Measurements from ENCODE around the gene MT1B. TPM values are rescaled to one million over a fixed set of nuclear protein-coding genes. Genes with fewer than 3 reads are reported as not detected.
"Not testable (repeated sequence)": the region's sequence is repeated elsewhere in the genome, so short reads cannot be mapped to it uniquely, and the experiment has no call there.

The MT1B gene
- total RNA-seq, 1 donor from 2014 or later, result not detected

DNA sequence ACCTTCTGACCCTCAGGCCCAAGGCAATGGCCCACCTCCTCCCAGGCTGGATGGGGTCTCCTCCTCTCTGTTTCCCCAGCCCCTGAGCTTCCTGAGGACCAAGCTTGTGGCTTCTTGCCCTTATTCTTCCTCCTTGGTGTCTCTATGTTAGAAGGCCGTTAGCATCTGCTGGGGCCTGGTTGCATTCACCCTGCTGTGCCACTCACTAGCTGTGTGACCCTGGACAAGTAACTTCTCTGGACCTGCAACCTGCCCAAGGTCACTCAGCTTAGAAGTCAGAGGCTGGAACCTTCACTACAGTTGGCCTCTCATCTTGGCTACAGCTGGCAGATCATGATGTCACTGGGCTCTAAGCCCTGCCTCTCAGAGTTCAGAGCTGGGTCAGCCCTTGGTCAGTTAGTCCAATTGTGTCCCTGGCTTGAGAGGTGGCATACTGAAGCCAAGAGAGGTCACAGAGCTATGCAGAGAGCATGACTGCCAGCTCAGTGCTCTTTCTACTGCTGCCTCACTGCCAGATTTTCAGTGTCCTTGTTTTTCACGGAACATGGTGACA, 40.3 kb upstream of the MT1B start:
- intact Hi-C loops (cut with micrococcal nuclease), result loop anchor here (5.0 to 10.0 kb wide), 4 partner anchors 326 to 993 kb away; partner anchors contain the start of gene CCDC102A
- Mint-ChIP-seq H3K9me3 (no peaks in the 10 kb centered on the region), H3K27me3 (no peaks in the 10 kb centered on the region), H3K27ac (peak overlapping the region; percentile 98), H3K4me1 (peaks cover 67% of the 10 kb centered on the region), H3K4me3 (peak overlapping the region; percentile 96), H3K36me3 (ENCODE audit: low read depth) (peaks cover 5% of the 10 kb centered on the region)
- DNase-seq, result no peak

DNA sequence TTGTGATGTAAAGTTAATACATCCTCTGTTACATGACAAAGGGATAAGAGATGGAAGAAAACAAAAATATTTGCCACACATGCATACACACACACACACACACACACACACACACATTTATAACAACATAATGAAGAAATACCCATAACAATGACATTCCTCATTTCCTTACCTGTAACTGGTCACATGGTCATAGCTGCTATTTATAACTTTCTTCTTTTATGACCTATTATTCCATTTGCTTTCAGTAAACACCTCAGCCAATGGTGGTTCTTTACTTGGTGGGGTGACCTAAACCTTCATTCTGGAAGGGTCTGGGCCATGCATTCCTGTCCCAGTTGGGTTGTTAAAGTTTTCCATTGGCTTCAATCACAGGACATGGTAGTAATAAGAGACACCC, 38.0 kb upstream of the MT1B start:
- no peaks in the 10 kb centered on the region for H3K27me3 Mint-ChIP-seq
- DNase-seq, result no peak
- peak overlapping the region; percentile 84 for H3K27ac Mint-ChIP-seq
- peaks cover 63% of the 10 kb centered on the region for H3K4me1 Mint-ChIP-seq
- H3K36me3 Mint-ChIP-seq (ENCODE audit: low read depth), result peaks cover 5% of the 10 kb centered on the region
- peak overlapping the region; percentile 52 for H3K4me3 Mint-ChIP-seq
- intact Hi-C loops (cut with micrococcal nuclease), result loop anchor here (5.0 to 10.0 kb wide), 4 partner anchors 324 to 991 kb away; partner anchors contain the start of gene CCDC102A
- no peaks in the 10 kb centered on the region for H3K9me3 Mint-ChIP-seq

DNA sequence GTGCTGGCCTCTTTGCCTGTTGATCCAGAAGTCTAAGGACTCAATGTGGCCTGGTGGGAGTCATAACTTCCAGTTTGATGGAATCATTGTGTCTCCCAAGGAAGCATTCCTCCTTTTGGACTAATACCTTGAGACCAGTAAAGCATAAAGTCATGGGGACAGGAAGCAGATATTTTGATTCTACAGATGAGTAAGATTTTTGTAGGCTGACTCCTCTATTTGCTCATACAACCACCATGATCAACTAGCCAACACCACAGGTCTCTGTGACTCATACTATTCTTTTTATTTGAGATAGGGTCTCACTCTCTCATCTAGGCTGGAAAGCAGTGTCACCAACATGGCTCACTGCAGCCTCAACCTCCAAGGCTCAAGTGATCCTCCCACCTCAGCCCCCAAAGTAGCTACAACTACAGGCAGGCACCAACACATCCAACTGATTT, 37.1 kb upstream of the MT1B start:
- H3K4me3 Mint-ChIP-seq, result peak overlapping the region; percentile 52
- H3K27ac Mint-ChIP-seq, result peak overlapping the region; percentile 84
- H3K36me3 Mint-ChIP-seq (ENCODE audit: low read depth), result no peaks in the 10 kb centered on the region
- intact Hi-C loops (cut with micrococcal nuclease), result loop anchor here (5.0 to 10.0 kb wide), 4 partner anchors 323 to 990 kb away; partner anchors contain the start of gene CCDC102A
- no peaks in the 10 kb centered on the region for H3K27me3 Mint-ChIP-seq
- H3K4me1 Mint-ChIP-seq, result peaks cover 62% of the 10 kb centered on the region
- no peak for DNase-seq
- H3K9me3 Mint-ChIP-seq, result no peaks in the 10 kb centered on the region

DNA sequence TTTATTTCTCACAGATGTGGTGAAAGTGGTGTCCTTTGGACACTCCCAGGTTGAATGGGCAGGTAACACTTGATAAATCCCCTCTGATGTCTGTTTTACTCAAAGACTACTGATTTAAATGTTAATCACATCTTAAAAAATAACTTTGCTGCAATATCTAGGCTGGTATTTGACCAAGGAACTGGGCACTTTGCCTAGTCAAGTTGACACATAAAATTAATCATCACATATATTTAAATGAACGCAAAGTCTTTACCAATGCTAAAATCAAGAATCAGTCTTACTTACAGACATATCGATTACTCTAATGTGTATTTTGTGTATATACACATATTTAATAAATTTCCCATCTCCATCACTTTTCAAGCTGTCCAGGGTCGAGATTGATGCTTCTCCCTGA, 36.3 kb upstream of the MT1B start:
- no peaks in the 10 kb centered on the region for H3K36me3 Mint-ChIP-seq (ENCODE audit: low read depth)
- DNase-seq, result no peak
- H3K27me3 Mint-ChIP-seq, result no peaks in the 10 kb centered on the region
- no peaks in the 10 kb centered on the region for H3K9me3 Mint-ChIP-seq
- peak overlapping the region; percentile 63 for H3K27ac Mint-ChIP-seq
- no peak overlapping the region for H3K4me3 Mint-ChIP-seq
- intact Hi-C loops (cut with micrococcal nuclease), result loop anchor here (10.0 kb wide), 2 partner anchors 919 to 989 kb away; partner anchors contain the start of gene CCDC102A
- H3K4me1 Mint-ChIP-seq, result peaks cover 57% of the 10 kb centered on the region

DNA sequence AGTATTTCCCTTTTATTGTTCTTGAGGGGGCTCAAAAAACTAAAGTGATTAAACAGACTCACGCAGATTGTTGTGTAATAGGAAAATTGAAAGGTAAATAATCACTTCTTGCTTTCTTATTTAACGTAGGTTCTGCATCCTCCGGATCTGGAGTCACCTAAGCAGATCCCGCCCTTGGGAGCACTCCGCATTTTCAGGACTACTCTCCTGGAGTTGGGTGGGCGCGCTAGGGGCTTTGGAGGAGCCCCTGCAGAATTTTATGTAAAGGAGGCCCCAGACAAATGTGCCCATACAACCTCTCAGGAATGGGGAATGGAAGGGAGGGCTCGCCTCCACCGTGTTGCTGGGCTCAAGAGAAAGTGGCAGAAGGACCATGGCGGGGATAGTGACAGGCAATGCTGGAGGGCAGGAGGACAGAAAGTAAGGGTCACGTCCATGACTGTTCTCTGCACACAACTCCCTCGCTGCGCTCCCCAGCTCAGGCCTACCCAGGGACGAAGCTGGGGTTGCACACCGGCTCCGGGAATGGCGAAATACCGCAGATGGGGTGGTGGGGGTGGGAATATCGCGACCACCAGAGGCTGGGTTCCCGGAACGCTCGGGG, 35.0 kb upstream of the MT1B start:
- Mint-ChIP-seq H3K9me3 (no peaks in the 10 kb centered on the region), H3K27me3 (no peaks in the 10 kb centered on the region), H3K4me3 (peak overlapping the region; percentile 86), H3K27ac (peak overlapping the region; percentile 59), H3K36me3 (ENCODE audit: low read depth) (no peaks in the 10 kb centered on the region), H3K4me1 (peaks cover 43% of the 10 kb centered on the region)
- intact Hi-C loops (cut with micrococcal nuclease), result loop anchor here (1.0 to 10.0 kb wide), 4 partner anchors 7 to 988 kb away; partner anchors contain the start of genes CCDC102A and MT1E
- DNase-seq, result no peak

DNA sequence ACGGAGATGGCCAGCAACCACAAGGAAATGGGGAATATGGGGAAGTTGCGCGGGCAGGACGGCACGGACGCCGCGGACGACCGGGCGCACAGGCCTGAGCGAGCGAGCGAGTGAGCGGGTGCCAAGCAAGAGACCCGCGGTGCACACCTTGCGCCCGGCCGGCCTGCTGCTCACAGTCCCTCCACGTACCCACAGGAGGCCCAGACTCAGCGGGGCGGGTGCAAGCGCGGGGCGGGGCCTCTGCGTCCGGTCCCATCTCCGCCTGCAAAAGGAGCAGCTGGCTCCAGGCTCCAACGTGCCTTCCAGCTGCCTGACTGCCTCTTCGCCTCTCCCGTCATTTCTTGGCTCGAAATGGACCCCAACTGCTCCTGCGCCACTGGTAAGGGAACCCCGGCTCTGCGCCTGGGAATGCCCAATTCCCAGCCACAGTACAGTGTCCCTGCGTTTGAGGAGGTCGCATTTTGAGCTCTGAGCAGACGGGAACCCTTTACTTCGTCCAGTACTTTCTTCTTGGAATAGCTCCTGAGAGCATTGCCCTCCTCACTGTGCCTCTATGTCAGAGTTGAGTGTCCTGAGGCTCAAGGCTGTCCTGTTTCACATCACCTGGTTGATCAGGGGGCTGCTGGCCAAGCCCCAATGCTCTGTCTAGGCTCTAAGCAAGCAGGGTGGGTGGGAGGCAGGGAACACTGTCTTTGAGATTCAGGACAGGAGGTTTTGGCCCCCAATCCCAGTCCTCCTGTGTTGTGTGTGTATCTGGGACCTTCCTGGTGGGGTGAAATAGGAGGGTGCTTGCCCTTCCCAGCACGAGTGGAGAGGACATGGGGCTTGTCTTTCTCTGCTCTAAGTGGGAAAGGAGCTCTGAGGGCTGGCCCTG, 34.2 kb upstream of the MT1B start:
- H3K4me1 Mint-ChIP-seq, result peaks cover 41% of the 10 kb centered on the region

DNA sequence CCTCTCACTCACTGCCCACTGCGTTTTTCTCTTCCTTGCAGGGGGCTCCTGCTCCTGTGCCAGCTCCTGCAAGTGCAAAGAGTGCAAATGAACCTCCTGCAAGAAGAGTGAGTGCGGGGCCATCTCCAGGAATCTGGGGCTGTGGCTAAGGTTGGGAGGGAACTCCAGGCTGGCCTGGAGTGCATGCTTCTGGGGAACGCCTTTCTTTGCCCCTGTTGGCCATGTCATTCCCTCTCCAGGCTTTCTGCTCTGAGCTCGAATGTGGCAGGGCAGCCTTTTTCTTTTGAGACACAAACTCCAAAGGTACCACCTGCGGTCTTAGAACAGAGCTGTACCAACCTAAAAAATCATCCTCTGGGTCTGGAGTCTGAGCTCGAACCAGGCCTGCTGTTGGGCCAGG, 33.5 kb upstream of the MT1B start:
- peaks cover 38% of the 10 kb centered on the region for H3K4me1 Mint-ChIP-seq
- H3K9me3 Mint-ChIP-seq, result no peaks in the 10 kb centered on the region
- H3K27me3 Mint-ChIP-seq, result no peaks in the 10 kb centered on the region
- no peak overlapping the region for H3K27ac Mint-ChIP-seq
- no peak for DNase-seq
- intact Hi-C loops (cut with micrococcal nuclease), result loop anchor here (10.0 kb wide), 2 partner anchors 917 to 987 kb away; partner anchors contain the start of gene CCDC102A
- peak overlapping the region; percentile 86 for H3K4me3 Mint-ChIP-seq
- H3K36me3 Mint-ChIP-seq (ENCODE audit: low read depth), result no peaks in the 10 kb centered on the region

More for the DNA sequence above, 34.2 kb upstream of the MT1B start:
- Mint-ChIP-seq H3K9me3 (no peaks in the 10 kb centered on the region), H3K36me3 (ENCODE audit: low read depth) (no peaks in the 10 kb centered on the region), H3K4me3 (peak overlapping the region; percentile 86), H3K27ac (peak overlapping the region; percentile 67), H3K27me3 (no peaks in the 10 kb centered on the region)
- intact Hi-C loops (cut with micrococcal nuclease), result loop anchor here (1.0 to 10.0 kb wide), 4 partner anchors 8 to 987 kb away; partner anchors contain the start of genes CCDC102A and MT1E
- peak; percentile 92 for DNase-seq

DNA sequence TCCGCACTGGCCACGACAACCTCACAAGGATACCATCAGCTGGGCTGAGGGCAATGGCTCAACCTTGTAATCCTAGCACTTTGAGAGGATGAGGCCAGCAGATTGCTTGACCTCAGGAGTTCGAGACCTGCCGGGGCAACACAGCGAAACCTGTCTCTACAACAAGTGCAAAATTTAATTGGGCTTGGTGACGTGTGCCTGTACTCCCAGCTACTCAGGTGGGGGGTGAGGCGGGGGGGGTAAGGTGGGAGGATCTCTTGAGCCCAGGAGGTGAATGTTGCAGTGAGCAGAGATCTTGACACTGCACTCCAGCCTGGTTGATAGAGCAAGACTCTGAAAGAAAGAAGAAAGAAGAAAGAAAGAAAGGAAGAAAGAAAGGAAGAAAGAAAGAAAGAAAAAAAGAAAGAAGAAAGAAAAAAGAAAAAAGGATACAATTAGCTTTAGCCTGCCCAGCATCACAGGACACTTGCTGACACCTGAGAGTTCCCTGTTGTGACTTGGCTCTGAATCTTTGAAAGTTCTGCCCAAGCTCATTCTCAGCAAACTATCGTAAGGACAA, 31.3 kb upstream of the MT1B start:
- intact Hi-C loops (cut with micrococcal nuclease), result no loop called here
- no peak overlapping the region for H3K27ac Mint-ChIP-seq

DNA sequence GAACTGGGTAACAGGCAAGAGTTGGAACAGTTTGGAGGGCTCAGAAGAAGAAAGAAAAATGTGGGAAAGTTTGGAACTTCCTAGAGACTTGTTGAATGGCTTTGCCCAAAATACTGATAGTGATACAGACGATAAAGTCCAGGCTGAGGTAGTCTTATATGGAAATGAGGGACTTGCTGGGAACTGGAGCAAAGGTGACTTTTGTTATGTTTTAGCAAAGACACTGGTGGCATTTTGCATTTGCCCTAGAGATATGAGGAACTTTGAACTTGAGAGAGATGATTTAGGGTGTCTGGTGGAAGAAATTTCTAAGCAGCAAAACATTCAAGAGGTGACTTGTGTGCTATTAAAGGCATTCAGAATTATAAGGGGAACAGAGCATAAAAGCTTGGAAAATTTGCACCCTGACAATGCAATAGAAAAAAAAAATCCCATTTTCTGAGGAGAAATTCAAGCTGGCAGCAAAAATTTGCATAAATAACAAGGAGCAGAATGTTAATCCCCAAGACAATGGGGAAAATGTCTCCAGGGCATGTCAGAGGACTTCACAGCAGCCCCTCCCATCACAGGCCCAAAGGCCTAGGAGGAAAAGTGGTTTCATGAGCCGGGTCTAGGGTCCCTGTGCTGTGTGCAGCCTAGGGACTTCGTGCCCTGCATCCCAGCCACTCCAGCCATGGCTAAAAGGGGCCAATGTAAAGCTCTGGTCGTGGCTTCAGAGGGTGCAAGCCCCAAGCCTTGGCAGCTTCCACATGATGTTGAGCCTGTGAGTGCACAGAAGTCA, 29.8 kb upstream of the MT1B start:
- H3K4me1 Mint-ChIP-seq, result peaks cover 27% of the 10 kb centered on the region
- H3K4me3 Mint-ChIP-seq; H3K36me3 Mint-ChIP-seq (ENCODE audit: low read depth); DNase-seq; H3K9me3 Mint-ChIP-seq; H3K27me3 Mint-ChIP-seq; intact Hi-C loops (cut with micrococcal nuclease); H3K27ac Mint-ChIP-seq: not testable (repeated sequence)

More for the DNA sequence above, 31.3 kb upstream of the MT1B start:
- Mint-ChIP-seq H3K36me3 (ENCODE audit: low read depth) (no peaks in the 10 kb centered on the region), H3K9me3 (no peaks in the 10 kb centered on the region), H3K4me3 (no peak overlapping the region), H3K27me3 (no peaks in the 10 kb centered on the region), H3K4me1 (peaks cover 23% of the 10 kb centered on the region)
- no peak for DNase-seq

DNA sequence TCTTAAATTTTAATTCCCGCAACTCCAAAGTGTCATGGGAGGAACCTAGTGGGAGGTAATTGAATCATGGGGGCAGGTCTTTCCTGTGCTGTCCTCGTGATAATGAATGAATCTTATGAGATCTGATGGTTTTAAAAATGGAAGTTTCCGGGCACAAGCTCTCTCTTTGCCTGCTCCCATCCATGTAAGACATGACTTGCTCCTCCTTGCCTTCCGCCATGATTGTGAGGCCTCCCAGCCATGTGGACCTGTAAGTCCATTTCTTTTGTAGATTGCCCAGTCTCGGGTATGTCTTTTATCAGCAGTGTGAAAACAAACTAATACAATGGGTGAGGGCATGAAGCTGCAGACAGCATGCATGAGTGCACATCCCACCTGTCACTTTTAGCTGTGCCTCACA, 28.5 kb upstream of the MT1B start:
- DNase-seq; intact Hi-C loops (cut with micrococcal nuclease); H3K36me3 Mint-ChIP-seq (ENCODE audit: low read depth); H3K4me3 Mint-ChIP-seq; H3K27ac Mint-ChIP-seq; H3K27me3 Mint-ChIP-seq; H3K9me3 Mint-ChIP-seq: not testable (repeated sequence)
- peaks cover 20% of the 10 kb centered on the region for H3K4me1 Mint-ChIP-seq

DNA sequence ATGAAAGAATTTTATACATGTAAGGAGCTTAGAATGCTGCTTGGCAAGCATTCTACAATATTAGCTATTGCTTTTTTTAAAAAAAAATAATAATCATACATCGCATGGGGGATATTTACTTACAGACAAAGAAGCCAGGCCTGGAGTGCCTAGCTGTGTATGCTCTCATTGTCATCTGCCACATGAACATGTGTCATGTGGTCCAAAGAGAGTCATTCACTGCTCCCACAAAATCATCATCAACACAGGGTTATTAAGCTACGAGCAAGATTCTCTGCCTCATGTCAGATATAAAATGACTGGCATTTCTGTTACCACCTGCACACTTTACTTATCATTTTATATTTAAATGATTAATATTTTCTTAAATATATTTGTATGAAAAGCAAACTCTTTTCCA, 28.0 kb upstream of the MT1B start:
- DNase-seq, result no peak
- H3K9me3 Mint-ChIP-seq, result no peaks in the 10 kb centered on the region
- peaks cover 19% of the 10 kb centered on the region for H3K4me1 Mint-ChIP-seq
- no peaks in the 10 kb centered on the region for H3K36me3 Mint-ChIP-seq (ENCODE audit: low read depth)
- intact Hi-C loops (cut with micrococcal nuclease), result no loop called here
- no peak overlapping the region for H3K27ac Mint-ChIP-seq
- peaks cover under 1% of the 10 kb centered on the region for H3K27me3 Mint-ChIP-seq
- no peak overlapping the region for H3K4me3 Mint-ChIP-seq

DNA sequence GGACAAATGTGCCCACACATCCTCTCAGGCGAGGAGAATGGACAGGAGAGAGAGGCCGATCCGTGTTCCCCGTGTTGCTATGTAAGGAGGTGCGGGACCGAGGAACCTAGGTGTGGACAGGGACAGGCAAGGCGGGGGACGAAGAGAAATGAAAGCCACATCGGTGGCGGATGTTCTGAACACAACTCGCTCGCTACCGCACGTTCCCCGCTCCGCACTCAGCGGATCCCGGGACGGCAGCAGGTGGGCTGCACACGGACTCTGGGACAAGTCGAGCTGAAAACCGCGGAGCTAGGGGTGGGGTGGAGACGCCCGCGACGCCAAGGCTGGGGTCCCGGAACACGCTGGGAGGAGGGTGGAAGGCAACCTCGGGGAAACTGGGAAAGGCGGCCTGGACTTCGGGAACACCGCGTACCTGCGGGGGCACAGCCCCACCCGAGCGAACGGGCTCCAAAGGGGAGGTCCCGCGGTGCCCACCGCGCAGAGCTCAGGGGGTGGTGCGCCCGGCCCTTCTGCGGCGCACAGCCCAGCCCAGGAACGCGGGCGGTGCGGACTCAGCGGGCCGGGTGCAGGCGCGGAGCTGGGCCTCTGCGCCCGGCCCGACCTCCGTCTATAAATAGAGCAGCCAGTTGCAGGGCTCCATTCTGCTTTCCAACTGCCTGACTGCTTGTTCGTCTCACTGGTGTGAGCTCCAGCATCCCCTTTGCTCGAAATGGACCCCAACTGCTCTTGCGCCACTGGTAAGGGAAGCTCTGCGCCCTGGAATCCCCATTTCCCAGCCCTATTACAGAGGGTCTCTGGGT, 26.3 kb upstream of the MT1B start, which contains the start of gene MT1E:
Gene MT1E, plus strand, starts transcription at position 642 of the 803 bp plus-strand sequence. Its CDS starts 71 bp downstream, at position 713.
- H3K27me3 Mint-ChIP-seq, result peaks cover 7% of the 10 kb centered on the region
- no peaks in the 10 kb centered on the region for H3K36me3 Mint-ChIP-seq (ENCODE audit: low read depth)
- intact Hi-C loops (cut with micrococcal nuclease), result loop anchor here (1.0 kb wide), 2 partner anchors 8 to 17 kb away; partner anchors contain the start of gene MT2A
- DNase-seq, result peak; percentile 94
- H3K4me3 Mint-ChIP-seq, result peak within 1 kb of the TSS; percentile 90
- H3K27ac Mint-ChIP-seq, result peak within 1 kb of the TSS; percentile 96
- H3K9me3 Mint-ChIP-seq, result no peaks in the 10 kb centered on the region
- peaks cover 22% of the 10 kb centered on the region for H3K4me1 Mint-ChIP-seq
